GM23248 (cell line): Measurements from ENCODE around the gene TEF. TPM values are rescaled to one million over a fixed set of nuclear protein-coding genes. Genes with fewer than 3 reads are reported as not detected.
A peak's percentile ranks its signal among the peaks of the same experiment; 100 is the strongest.

Source experiments
- DNase-seq: peaks from one replicate; pipeline ENCODE4 v3.0.0-alpha.2; 2015
- H2AFZ ChIP-seq: fragments of 200-600 bp; sonication (generic); 2 replicates; pipeline ENCODE4 v1.6.1; 2016; ENCODE audit warnings: antibody characterized with exemption
- H3F3A ChIP-seq: fragments of 200-600 bp; sonication (generic); 2 replicates; pipeline ENCODE4 v1.6.1; 2016; ENCODE audit warnings: mild to moderate bottlenecking, antibody characterized with exemption, mixed run types; ENCODE audit not compliant: insufficient read depth
- H3K27ac ChIP-seq: fragments of 200-600 bp; sonication (generic); 2 replicates; pipeline ENCODE4 v1.5.1; 2016; ENCODE audit warnings: mild to moderate bottlenecking
- H3K27me3 ChIP-seq: fragments of 200-600 bp; sonication (generic); replicated peaks from 2 replicates; pipeline ENCODE4 v1.6.1; 2016; ENCODE audit warnings: mild to moderate bottlenecking; ENCODE audit not compliant: insufficient read depth
- H3K36me3 ChIP-seq: fragments of 200-600 bp; sonication (generic); 2 replicates; pipeline ENCODE4 v1.6.1; 2016; ENCODE audit warnings: low read depth, mild to moderate bottlenecking
- H3K4me1 ChIP-seq: fragments of 200-600 bp; sonication (generic); 2 replicates; pipeline ENCODE4 v1.6.1; 2016; ENCODE audit warnings: mild to moderate bottlenecking; ENCODE audit not compliant: insufficient read depth
- H3K4me2 ChIP-seq: fragments of 200-600 bp; sonication (generic); one replicate; pipeline ENCODE4 v1.6.1; 2016; ENCODE audit warnings: mild to moderate bottlenecking; ENCODE audit not compliant: unreplicated experiment
- H3K4me3 ChIP-seq: fragments of 200-600 bp; sonication (generic); 2 replicates; pipeline ENCODE4 v1.5.1; 2016; ENCODE audit warnings: mild to moderate bottlenecking
- H3K79me2 ChIP-seq: fragments of 200-600 bp; sonication (generic); 2 replicates; pipeline ENCODE4 v1.6.1; 2016; ENCODE audit warnings: mild to moderate bottlenecking; ENCODE audit not compliant: insufficient read depth
- H3K9ac ChIP-seq: fragments of 200-600 bp; sonication (generic); 2 replicates; pipeline ENCODE4 v1.6.1; 2016; ENCODE audit warnings: mild to moderate bottlenecking
- H3K9me2 ChIP-seq: fragments of 200-600 bp; sonication (generic); 2 replicates; pipeline ENCODE4 v1.6.1; 2016; ENCODE audit warnings: mixed run types, mild to moderate bottlenecking, moderate library complexity; ENCODE audit not compliant: insufficient read depth
- H3K9me3 ChIP-seq: fragments of 200-600 bp; sonication (generic); one replicate; pipeline ENCODE4 v1.6.1; 2017; ENCODE audit warnings: low read depth
- H4K20me1 ChIP-seq: fragments of 200-600 bp; sonication (generic); 2 replicates; pipeline ENCODE4 v1.6.0; 2016; ENCODE audit not compliant: insufficient read depth
- EZH2 ChIP-seq: fragments of 200-600 bp; sonication (generic); IDR thresholded peaks from 2 replicates; pipeline ENCODE4 v1.6.1; 2018; ENCODE audit warnings: antibody characterized with exemption, mild to moderate bottlenecking; ENCODE audit not compliant: insufficient read depth, poor library complexity, severe bottlenecking
- EZH2phosphoT487 ChIP-seq: fragments of 200-600 bp; sonication (generic); IDR thresholded peaks from 2 replicates; pipeline ENCODE4 v1.6.1; 2018; ENCODE audit warnings: antibody characterized with exemption, moderate library complexity, mild to moderate bottlenecking, low read depth; ENCODE audit not compliant: insufficient read depth
- WGBS, 2 experiments: methylation state at CpG; one replicate each; pipeline ENCODE4 v1.1.6; 2015 to 2017; ENCODE audit warnings: low lambda C conversion rate in 2 of 2, low coverage in 1 of 2; ENCODE audit errors: missing lambda C conversion rate in 2 of 2; 5-methylcytosine and 5-hydroxymethylcytosine counted together
- in situ Hi-C: fragments of 300-500 bp; cut with MboI; formaldehyde crosslinking; loops from 2 replicates; pipeline ENCODE4 v1.15.0; 2020
- polyA plus RNA-seq: library from polyadenylated mRNA; unstranded; fragments of >200 nt; fragmentation: Nextera tagmentation; extraction: Ambion mirVana; gene quantifications from 2 replicates; pipeline ENCODE4 v1.2.1, GENCODE V29; 2016
- small RNA-seq: library from RNA; depleted of rRNA; stranded (forward); fragments of <200 nt; gene quantifications from one replicate; pipeline ENCODE3, GENCODE V24; 2014; ENCODE audit warnings: low read depth, low replicate concordance
- total RNA-seq: library from RNA; depleted of rRNA; stranded (reverse); fragments of >200 nt; shearing (Covaris generic); gene quantifications from 2 replicates; pipeline ENCODE4 v1.2.3, GENCODE V29; 2014; rRNA removed

TEF gene
- total and polyA plus RNA-seq, 2 experiments from 2014 or later: 2.2 to 4.2 TPM

DNA sequence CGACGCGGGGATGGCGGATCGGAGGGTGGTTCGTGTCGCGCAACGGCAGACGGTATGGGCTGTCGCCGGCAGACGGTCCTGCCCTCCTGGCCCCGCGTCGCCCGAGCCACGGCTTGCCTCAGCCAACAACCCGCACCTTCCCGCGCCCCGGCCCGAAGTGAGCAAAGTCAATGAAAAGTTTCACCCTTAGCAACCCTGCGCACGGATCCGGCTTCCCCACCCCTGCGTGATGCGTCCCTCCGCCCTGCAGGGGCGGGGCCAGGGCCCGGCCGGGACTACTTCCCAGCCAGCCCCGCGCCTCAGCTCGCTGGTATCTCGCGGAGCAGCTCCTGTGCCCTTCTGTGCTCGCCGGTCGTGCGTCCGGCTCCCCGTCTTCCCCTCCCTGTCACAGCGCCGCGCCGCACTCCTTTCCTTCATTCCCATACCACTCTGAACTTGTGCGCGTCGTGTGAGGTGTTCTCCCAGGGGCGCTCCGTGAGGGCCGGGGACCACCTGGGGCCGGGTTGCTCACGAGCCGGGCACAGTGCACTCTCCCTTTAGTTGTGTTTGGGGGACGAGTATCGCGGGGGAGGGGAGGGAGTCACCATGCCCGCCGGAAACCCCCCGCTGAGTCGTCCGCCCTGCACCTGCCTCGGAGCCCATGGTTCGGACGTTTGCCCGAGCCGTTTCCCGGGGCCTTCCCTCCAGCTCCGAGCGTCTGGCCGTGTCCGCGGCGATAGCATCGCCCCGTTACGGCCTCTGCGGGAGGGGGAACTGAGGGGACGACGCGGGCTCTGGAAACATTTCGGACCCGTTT lies 65.1 kb downstream of the TEF start, which contains the start of gene TOB2:
Gene TOB2 (minus strand): TSS at position 163 of the 796 bp plus-strand sequence. CDS start 9,456 bp downstream, outside the sequence.
- no peaks in the 10 kb centered on the region for H3K27me3 ChIP-seq
- in situ Hi-C loops: no loop called here

DNA sequence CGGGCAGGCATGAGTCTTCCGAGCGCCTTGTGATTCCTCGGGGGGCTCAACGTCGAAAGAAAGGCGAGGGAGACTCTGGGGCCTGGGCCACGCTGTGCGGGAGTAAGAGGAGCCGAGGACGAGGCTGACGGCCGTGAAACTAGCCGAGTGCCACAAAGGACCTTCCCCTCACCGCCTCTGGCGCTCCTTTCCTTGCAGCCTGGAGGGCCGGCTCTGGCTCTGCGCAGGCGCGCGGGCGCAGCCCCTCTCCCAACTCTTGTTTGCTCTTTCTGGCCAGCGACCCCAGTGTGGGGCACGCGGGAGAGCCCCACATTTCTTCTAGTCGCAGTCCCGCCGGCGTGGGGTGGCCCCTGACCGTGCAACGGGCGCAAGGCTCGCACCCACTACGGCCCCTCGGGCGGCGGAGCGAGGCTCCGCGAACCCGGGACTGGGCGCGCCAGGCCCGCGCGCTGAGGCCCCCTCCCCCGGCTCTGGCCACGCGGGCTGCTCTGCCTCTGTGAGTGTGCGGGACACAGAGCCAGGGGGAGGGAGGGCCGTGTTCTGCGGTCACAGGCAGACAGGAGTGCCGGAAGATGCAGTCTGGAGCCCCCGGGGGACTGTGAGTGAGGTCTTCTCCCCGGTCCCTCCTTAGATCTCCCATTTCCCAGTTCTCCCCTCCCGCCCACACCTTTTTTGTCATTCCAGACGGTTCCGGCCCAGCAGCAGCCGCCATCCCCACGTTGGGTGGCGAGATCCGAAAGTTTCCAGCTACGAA lies 65.9 kb downstream of the TEF start:
- 1% methylated on average over 50 to 52 of the region's 63 CpGs for WGBS, 2 experiments
- H3K9me2 ChIP-seq: no peaks in the 10 kb centered on the region
- no peaks in the 10 kb centered on the region for H3K27me3 ChIP-seq
- H3K4me3 ChIP-seq: peak overlapping the region; percentile 86
- no peaks in the 10 kb centered on the region for H3K9me3 ChIP-seq
- peak overlapping the region; percentile 77 for H2AFZ ChIP-seq
- peaks cover 10% of the 10 kb centered on the region for H3K4me1 ChIP-seq
- H4K20me1 ChIP-seq: peaks cover 5% of the 10 kb centered on the region; the same call in 1 of the 2 replicates
- peak overlapping the region; percentile 98 for H3K4me2 ChIP-seq
- peaks cover 38% of the 10 kb centered on the region for H3F3A ChIP-seq
- H3K36me3 ChIP-seq: peaks cover 7% of the 10 kb centered on the region; the same call in 1 of the 2 replicates
- H3K27ac ChIP-seq: peak overlapping the region; percentile 93
- peak; percentile 82 for DNase-seq
- H3K79me2 ChIP-seq: peaks cover 40% of the 10 kb centered on the region
- TF ChIP-seq EZH2 (no peak), EZH2phosphoT487 (no peak)
- H3K9ac ChIP-seq: peak overlapping the region; percentile 98
- in situ Hi-C loops: no loop called here

More for the DNA sequence above, 65.1 kb downstream of the TEF start, which contains the start of gene TOB2:
- peaks cover 48% of the 10 kb centered on the region for H3K79me2 ChIP-seq
- H3K9me3 ChIP-seq: no peaks in the 10 kb centered on the region
- H3K4me3 ChIP-seq: peak within 1 kb of the TSS; percentile 86
- peak; percentile 96 for DNase-seq
- H3K36me3 ChIP-seq: peaks cover 11% of the 10 kb centered on the region; the same call in 1 of the 2 replicates
- peak within 1 kb of the TSS; percentile 98 for H3K4me2 ChIP-seq
- peak within 1 kb of the TSS; percentile 98 for H3K9ac ChIP-seq
- H4K20me1 ChIP-seq: peaks cover 13% of the 10 kb centered on the region; the same call in 1 of the 2 replicates
- H3F3A ChIP-seq: peaks cover 44% of the 10 kb centered on the region
- peak within 1 kb of the TSS; percentile 93 for H3K27ac ChIP-seq
- 1 to 2% methylated on average over 53 to 85 of the region's 85 CpGs for WGBS, 2 experiments
- H2AFZ ChIP-seq: peak within 1 kb of the TSS; percentile 77
- H3K9me2 ChIP-seq: no peaks in the 10 kb centered on the region
- no peak for TF ChIP-seq EZH2
- no peak for TF ChIP-seq EZH2phosphoT487
- H3K4me1 ChIP-seq: peaks cover 18% of the 10 kb centered on the region

DNA sequence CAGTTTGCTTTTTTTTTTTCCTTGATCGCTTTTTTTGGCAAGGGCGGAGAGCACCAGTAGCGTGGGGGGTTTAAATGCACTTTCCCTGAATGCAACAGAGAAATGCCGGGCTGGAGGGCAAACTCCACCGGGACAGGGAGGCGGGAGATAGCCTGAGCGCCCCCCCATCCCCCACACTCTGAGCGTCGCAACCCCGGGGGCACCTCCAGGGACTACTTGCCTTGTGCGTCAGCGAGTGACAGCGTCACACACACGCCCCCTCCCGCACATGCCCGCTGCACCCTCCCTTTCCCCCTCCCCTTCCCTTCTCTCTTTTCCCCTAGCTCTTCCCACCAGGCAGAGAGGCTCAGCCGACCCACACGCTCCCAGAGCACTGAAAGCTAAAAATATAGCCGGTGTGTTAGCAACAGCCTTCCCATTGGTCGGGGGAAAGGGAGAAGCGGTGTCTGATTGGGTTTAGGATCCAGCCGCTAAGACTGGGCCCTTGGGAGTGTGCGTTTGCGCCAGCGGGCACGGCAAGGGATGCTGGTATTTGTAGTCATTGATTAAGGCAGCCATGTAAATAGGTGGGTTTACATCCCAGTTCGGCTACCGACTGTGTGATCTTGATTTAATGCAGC lies 66.6 kb downstream of the TEF start:
- TF ChIP-seq EZH2 (no peak), EZH2phosphoT487 (no peak)
- WGBS, 2 experiments: 1 to 2% methylated on average over 21 to 28 of the region's 28 CpGs
- Histone ChIP-seq H3K9me3 (no peaks in the 10 kb centered on the region), H3K4me3 (peak overlapping the region; percentile 86), H3K27ac (peak overlapping the region; percentile 93), H3K9ac (peak overlapping the region; percentile 98), H3K36me3 (peaks cover under 1% of the 10 kb centered on the region; the same call in 1 of the 2 replicates), H4K20me1 (no peaks in the 10 kb centered on the region), H3K27me3 (no peaks in the 10 kb centered on the region), H3K4me2 (peak overlapping the region; percentile 98), H3F3A (peaks cover 32% of the 10 kb centered on the region), H3K4me1 (peaks cover 3% of the 10 kb centered on the region; the same call in 1 of the 2 replicates), H3K9me2 (no peaks in the 10 kb centered on the region), H2AFZ (peak overlapping the region; percentile 97), H3K79me2 (peaks cover 33% of the 10 kb centered on the region)
- in situ Hi-C loops: no loop called here
- peak; percentile 99 for DNase-seq

Small RNAs within 50 kb of the gene (small RNA-seq; reads per million reads assigned to genes)
- gene RNU6-495P: not detected

Other genes starting within 250 kb of the TEF start
- gene L3MBTL2, start 176.6 kb upstream of the TEF start, total RNA-seq: 19.1 and 24.1 TPM in 2 replicates
- gene L3MBTL2, start 176.6 kb upstream of the TEF start, polyA plus RNA-seq: 16.8 and 16.9 TPM in 2 replicates
- 0.22 and 1.1 TPM in 2 replicates for gene CHADL, start 141.0 kb upstream of the TEF start, total RNA-seq
- gene CHADL, start 141.0 kb upstream of the TEF start, polyA plus RNA-seq: 0.30 and 0.88 TPM in 2 replicates
- 73.5 and 79.2 TPM in 2 replicates for gene RANGAP1, start 95.8 kb upstream of the TEF start, total RNA-seq
- gene RANGAP1, start 95.8 kb upstream of the TEF start, polyA plus RNA-seq: 52.3 and 54.6 TPM in 2 replicates
- 54.8 and 54.9 TPM in 2 replicates for gene ZC3H7B, start 80.4 kb upstream of the TEF start, total RNA-seq
- gene ZC3H7B, start 80.4 kb upstream of the TEF start, polyA plus RNA-seq: 5.3 and 5.4 TPM in 2 replicates
- gene TOB2, start 64.9 kb downstream of the TEF start, total RNA-seq: 29.0 and 35.7 TPM in 2 replicates
- 29.6 and 31.1 TPM in 2 replicates for gene TOB2, start 64.9 kb downstream of the TEF start, polyA plus RNA-seq
- gene PHF5A, start 86.8 kb downstream of the TEF start, total RNA-seq: 41.9 and 53.4 TPM in 2 replicates
- gene PHF5A, start 86.8 kb downstream of the TEF start, polyA plus RNA-seq: 13.1 and 13.7 TPM in 2 replicates
- gene ACO2, start 87.2 kb downstream of the TEF start, total RNA-seq: 41.5 and 60.4 TPM in 2 replicates
- 68.1 and 68.7 TPM in 2 replicates for gene ACO2, start 87.2 kb downstream of the TEF start, polyA plus RNA-seq
- 16.8 and 21.2 TPM in 2 replicates for gene POLR3H, start 162.5 kb downstream of the TEF start, total RNA-seq
- gene POLR3H, start 162.5 kb downstream of the TEF start, polyA plus RNA-seq: 49.6 and 52.2 TPM in 2 replicates
- gene CSDC2, start 179.1 kb downstream of the TEF start, total RNA-seq: 0.38 TPM in 1 of 2 replicates, not detected in the other
- 0.59 and 1.1 TPM in 2 replicates for gene CSDC2, start 179.1 kb downstream of the TEF start, polyA plus RNA-seq
- 29.4 and 33.3 TPM in 2 replicates for gene PMM1, start 207.9 kb downstream of the TEF start, total RNA-seq
- 78.2 and 79.2 TPM in 2 replicates for gene PMM1, start 207.9 kb downstream of the TEF start, polyA plus RNA-seq
- 24.3 and 44.3 TPM in 2 replicates for gene DESI1, start 239.1 kb downstream of the TEF start, total RNA-seq
- 41.9 and 42.2 TPM in 2 replicates for gene DESI1, start 239.1 kb downstream of the TEF start, polyA plus RNA-seq
- 288 and 292 TPM in 2 replicates for gene XRCC6, start 239.4 kb downstream of the TEF start, total RNA-seq
- gene XRCC6, start 239.4 kb downstream of the TEF start, polyA plus RNA-seq: 319 and 323 TPM in 2 replicates